Measurements from ENCODE around the gene GRIK4.

GRCh38 chr11:120649316-120649715 is 137.8 kb downstream of the GRIK4 start:
- TF ChIP-seq, protein P1, sequence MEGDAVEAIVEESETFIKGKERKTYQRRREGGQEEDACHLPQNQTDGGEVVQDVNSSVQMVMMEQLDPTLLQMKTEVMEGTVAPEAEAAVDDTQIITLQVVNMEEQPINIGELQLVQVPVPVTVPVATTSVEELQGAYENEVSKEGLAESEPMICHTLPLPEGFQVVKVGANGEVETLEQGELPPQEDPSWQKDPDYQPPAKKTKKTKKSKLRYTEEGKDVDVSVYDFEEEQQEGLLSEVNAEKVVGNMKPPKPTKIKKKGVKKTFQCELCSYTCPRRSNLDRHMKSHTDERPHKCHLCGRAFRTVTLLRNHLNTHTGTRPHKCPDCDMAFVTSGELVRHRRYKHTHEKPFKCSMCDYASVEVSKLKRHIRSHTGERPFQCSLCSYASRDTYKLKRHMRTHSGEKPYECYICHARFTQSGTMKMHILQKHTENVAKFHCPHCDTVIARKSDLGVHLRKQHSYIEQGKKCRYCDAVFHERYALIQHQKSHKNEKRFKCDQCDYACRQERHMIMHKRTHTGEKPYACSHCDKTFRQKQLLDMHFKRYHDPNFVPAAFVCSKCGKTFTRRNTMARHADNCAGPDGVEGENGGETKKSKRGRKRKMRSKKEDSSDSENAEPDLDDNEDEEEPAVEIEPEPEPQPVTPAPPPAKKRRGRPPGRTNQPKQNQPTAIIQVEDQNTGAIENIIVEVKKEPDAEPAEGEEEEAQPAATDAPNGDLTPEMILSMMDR (IDR thresholded peaks at IDR 0.05; ENCODE audit: insufficient read depth, low read depth, low read length) = no peak
- no peak for TF ChIP-seq EZH2 (IDR thresholded peaks at IDR 0.05; ENCODE audit: insufficient read depth, low read length)
